NCI-H524 treated with DMSO at 0.1 percent for 48 hours (cell line): ENCODE measurements around the gene LRTM2.

ENCODE experiments used
- DNase-seq: peaks from one replicate; lab custom pipeline; 2025; lab: John Stamatoyannopoulos, UW

Gene LRTM2

GRCh38 chr12:1829306-1829900, 9.0 kb downstream of the LRTM2 start:
- DNase-seq, result no peak

- no peak for DNase-seq
Observed at GRCh38 chr12:1830401-1830845, 10.1 kb downstream of the LRTM2 start.

- DNase-seq, result no peak
Observed at GRCh38 chr12:1830981-1831963, 10.9 kb downstream of the LRTM2 start.

GRCh38 chr12:1832801-1833595, 12.6 kb downstream of the LRTM2 start:
- no peak for DNase-seq

- no peak for DNase-seq
Observed at GRCh38 chr12:1833596-1834028, 13.2 kb downstream of the LRTM2 start.

GRCh38 chr12:1834186-1834925, 14.0 kb downstream of the LRTM2 start:
- no peak for DNase-seq

- no peak for DNase-seq
Observed at GRCh38 chr12:1835211-1836131, 15.1 kb downstream of the LRTM2 start.

GRCh38 chr12:1836241-1836803, 16.0 kb downstream of the LRTM2 start:
- DNase-seq, result no peak

GRCh38 chr12:1836854-1837421, 16.6 kb downstream of the LRTM2 start:
- DNase-seq, result peak; percentile 50

GRCh38 chr12:1837541-1838204, 17.3 kb downstream of the LRTM2 start:
- DNase-seq, result no peak

GRCh38 chr12:1838205-1838993, 18.0 kb downstream of the LRTM2 start:
- DNase-seq, result no peak

- DNase-seq, result no peak
Observed at GRCh38 chr12:1838994-1839365, 18.6 kb downstream of the LRTM2 start.

GRCh38 chr12:1839464-1839863, 19.1 kb downstream of the LRTM2 start:
- DNase-seq, result no peak

- no peak for DNase-seq
Observed at GRCh38 chr12:1839956-1840951, 19.9 kb downstream of the LRTM2 start.

GRCh38 chr12:1840981-1841425, 20.6 kb downstream of the LRTM2 start:
- DNase-seq, result no peak

GRCh38 chr12:1841586-1842182, 21.3 kb downstream of the LRTM2 start:
- no peak for DNase-seq
